Body of pancreas (tissue), 4 donors: Measurements from ENCODE around the gene MRPL49.

Experiments used
- CTCF ChIP-seq, 7 experiments: fragments of 450-650 bp in 4 of 7; fragments of 200-600 bp in 3 of 7; sonication (generic) in 3 of 7; IDR thresholded peaks; one replicate each; pipeline ENCODE4 v1.5.1; 2016 to 2019; ENCODE audit warnings: antibody characterized with exemption in 7 of 7
- POLR2A ChIP-seq, 3 donors: fragments of 450-650 bp; IDR thresholded peaks; one replicate each; pipeline ENCODE4 v1.6.1; 2016; ENCODE audit warnings: antibody characterized with exemption in 3 of 3, mild to moderate bottlenecking in 2 of 3

GRCh38 chr11:65111744-65112545 is 10.2 kb upstream of the MRPL49 start, which contains the start of gene TM7SF2:
- peak in 1 of 7 experiments; percentile 7 for TF ChIP-seq CTCF (IDR thresholded peaks at IDR 0.05)
- TF ChIP-seq POLR2A (IDR thresholded peaks at IDR 0.05), result peak; percentile 97 to 99 (median 99)
